Mammary epithelial cell (primary cell): Measurements from ENCODE around the gene SUB1.

Source experiments
- CTCF ChIP-seq, 2 donors: IDR thresholded peaks in 1 of 2; conservative IDR thresholded peaks in 1 of 2; 2 replicates each; pipeline ENCODE4 v1.5.1; 2011 to 2012; ENCODE audit warnings: inconsistent platforms in 2 of 2, low read length in 2 of 2, mild to moderate bottlenecking in 2 of 2, control low read depth in 1 of 2, low read depth in 1 of 2; ENCODE audit not compliant: insufficient read depth in 1 of 2; ENCODE audit errors: extremely low read depth in 1 of 2
- EZH2 ChIP-seq: IDR thresholded peaks from 2 replicates; pipeline ENCODE4 v1.6.1; 2012; ENCODE audit warnings: low read length, inconsistent platforms, borderline replicate concordance

GRCh38 chr5:32589416-32589815, 4.1 kb downstream of the SUB1 start:
- no peak for TF ChIP-seq CTCF (conservative IDR thresholded peaks at IDR 0.05 in 1 of 2, IDR thresholded peaks at IDR 0.05 in 1 of 2; ENCODE audit: extremely low read depth in 1 of 2, insufficient read depth in 1 of 2, low read depth in 1 of 2, low read length in 2 of 2)
- no peak for TF ChIP-seq EZH2
